Right forelimb (tissue), 1 donor: ENCODE data around the gene BDKRB2.
A peak's percentile ranks its signal among the peaks of the same experiment; 100 is the strongest.

Source experiments
- DNase-seq: peaks from one replicate; pipeline ENCODE4 v3.0.0-alpha.2; 2018

Gene BDKRB2

DNA sequence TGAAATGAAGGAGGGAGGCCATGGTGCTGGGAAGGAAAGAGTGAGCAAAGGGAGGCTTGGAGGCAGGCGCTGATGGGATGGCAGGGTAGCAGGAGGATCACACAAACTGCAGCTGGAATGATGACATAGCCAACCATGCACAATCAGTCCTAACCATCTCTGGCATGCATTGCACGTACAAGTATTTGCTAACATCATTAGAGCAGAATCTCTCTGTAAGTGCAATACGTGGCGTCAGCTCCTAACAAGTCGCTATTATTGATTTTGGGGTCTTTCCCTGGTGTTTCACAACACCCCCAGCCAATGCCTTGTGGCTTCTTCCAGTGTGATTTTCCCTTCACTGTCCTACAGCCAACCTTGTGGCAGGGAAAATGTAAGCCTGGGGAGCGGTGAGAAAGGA lies 69.9 kb downstream of the BDKRB2 start:
- DNase-seq = no peak

DNA sequence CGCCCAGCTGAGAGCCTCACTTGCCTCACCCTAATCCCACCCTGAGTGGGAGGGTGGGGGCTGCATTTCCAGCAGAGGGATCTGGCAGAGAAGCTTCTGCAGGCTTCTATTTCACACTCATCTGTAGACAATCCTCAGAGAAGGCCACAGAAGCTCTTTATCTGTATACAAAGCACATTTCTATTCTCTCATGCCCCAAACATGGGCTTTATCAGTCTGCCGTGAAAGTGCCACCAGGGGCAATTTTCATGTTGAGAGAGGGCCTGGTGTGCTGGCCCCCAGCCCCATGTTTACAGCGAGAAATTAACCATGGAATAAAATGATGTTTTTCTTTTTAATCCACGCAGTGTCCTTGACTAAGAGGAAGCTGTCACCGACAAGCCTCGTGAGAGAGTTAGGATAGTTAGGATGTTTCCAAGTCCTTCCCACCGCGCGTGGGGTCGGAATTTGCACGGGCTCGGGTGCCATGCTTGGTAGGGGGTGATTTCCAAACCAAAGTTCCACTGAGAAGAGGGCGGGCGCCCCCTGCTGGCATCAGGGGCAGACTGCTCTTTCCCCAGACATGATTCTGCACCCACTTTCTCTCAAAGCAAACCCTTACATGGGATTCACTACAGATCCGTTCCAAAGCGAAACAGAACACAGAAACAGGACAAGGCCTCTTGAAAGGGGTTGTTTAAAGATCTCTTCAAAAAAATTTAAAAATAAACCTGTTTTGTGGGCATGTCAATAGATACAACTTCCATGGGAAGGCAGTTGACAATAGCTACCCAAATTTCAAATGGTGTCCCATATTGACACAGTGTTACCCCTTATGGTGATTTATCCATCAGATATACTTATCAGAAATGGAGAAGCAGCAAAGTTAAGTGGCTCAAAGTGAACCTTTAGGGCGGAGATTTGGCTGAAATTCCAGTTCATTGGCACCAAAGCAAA lies 70.8 kb downstream of the BDKRB2 start:
- DNase-seq = peak; percentile 87

DNA sequence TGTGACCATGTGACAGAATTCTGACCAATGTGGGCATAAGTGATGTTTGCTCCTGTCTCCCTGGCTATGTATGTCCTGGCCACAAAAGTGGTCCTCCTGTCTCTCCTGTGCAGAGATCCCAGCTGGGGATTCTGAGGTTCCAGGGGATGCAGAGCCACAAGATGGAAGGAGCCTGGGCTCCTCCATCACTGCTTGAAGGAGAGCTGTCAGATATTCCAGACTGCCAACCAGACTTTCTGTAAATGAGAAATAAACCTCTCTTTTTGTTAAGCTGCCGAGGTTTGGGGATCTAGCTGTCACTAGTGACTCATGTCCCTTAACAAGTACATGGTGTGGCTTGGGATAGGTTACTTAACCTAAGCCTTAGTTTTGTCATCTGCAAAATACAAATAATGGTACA lies 73.3 kb downstream of the BDKRB2 start:
- DNase-seq = no peak

DNA sequence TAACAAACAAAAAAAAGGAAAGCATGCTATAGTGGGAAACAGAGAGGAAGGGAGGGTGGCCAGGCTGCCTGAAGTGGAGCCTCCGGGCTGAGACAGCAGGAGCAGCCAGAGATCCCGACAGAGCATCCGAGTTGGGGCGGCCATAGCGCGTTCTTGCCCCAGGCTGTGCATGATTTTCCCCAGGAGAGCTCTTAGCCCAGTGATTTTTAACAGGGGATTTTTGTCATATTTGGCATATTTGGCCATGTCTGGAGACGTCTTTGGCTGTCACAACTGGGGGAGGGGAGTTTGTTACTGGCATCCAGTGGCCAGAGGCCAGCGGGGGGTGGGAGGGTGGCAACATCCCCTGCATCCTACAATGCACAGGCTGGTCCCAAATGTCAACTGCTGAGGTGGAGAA lies 74.9 kb downstream of the BDKRB2 start:
- DNase-seq = no peak

DNA sequence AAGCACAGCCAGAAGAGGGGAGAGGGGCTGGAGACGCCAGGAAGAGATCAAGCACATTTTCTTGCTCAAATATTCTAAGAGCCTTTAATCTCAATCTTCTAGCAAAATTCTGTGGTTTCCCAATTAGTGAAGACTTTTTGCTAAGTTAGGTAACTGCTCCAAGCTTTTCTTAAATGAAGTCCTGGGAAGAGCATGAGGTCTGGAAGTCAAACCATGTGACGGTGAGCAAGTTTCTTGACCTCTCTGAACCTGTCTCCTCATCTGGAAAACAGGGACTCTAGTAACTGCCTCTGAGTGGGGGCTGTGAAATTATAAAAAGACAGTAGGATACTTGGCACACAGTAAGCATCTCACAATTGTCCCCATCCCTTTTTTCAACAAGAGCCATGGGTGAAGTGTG lies 75.5 kb downstream of the BDKRB2 start:
- no peak for DNase-seq

DNA sequence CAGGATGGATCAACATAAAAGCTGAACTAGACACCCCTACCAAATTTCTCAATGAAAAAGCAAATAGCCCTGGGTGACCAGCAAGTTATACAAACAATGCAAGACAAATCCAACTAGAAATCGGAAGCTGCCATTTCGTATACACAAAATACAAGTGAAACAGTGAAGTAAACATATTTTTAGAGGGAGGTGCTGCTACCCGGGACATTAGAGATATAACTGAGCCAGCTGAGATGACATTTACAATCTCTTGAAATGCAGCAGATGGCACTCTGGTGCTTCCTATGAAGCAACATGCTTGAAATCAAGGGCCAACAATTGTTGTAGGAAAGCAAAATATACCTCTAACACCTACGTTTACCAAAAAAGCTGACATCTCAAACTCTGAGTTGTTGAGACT lies 76.8 kb downstream of the BDKRB2 start:
- DNase-seq = no peak

DNA sequence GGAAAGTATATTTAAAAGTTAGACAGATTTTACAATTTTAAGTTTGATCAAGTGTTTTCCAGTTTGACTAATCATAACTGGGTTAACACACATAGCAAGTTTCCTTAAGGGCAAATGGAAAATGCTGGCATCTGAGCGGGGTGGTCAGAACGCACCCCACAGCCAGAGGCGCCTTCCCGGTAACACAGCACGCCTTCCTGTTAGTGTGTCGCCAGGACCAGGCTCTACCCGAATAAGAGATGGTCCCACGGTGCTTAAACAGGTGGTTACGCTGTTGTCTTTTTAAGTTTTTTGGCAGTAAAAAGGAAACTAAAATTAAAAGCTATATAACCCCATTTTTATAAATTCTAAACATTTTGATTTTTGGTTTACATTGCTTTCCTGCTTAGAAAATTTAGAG lies 79.4 kb downstream of the BDKRB2 start:
- DNase-seq = no peak

DNA sequence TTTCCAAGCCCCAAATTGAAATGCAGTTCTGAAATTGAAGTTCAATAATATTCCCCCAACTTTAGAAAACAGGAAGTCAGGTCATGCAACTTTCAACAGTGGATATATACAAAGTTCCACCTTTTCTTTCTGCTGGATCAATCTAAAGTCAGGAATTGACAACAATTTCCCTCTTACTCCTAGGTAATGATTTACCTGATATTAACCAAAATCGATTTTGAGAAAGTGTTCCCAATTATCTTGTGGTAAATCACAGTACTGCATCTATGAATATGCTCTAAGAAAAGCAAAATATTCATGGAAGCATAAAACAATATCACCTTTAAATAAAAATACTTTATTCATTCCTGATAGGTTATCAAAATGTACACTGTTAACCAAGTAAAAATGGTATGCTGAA lies 79.8 kb downstream of the BDKRB2 start:
- DNase-seq = no peak

DNA sequence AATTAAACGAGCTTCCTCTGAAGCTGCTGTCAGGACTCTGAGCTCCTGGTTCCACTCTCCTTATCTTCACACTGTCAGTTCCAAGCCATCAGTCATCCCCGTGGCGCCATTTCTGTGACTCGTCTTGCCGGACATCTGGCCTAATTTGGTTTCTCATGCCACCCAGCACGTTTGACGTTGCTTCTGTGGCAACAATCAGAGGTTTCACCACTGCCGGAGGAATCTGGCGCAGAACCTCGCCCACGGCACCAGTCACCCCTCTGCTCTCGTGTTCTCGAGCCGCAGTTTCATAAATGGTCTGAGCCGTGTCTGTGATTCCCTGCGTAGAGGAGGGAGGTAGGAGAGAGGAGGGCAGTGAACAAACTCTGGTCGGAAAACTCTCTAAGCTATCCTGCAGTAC lies 81.0 kb downstream of the BDKRB2 start:
- no peak for DNase-seq

DNA sequence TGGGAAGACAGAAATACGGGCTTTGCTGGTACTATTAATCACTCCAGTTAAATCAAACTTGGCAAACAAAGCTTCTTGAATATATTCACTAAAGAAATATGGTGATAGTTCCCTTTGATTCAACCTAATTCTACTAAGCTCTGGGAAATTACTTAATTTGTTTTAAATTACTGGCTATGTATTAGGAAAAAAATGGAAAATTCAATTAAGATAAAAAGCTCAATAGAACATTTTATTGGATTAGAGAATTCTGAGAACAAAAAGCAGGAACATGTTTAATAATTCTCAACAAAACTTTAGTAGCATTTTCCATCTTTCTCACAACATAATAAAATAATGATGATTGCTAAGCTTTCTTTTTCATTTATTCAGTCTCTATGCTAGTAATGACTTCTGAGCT lies 81.6 kb downstream of the BDKRB2 start:
- no peak for DNase-seq

DNA sequence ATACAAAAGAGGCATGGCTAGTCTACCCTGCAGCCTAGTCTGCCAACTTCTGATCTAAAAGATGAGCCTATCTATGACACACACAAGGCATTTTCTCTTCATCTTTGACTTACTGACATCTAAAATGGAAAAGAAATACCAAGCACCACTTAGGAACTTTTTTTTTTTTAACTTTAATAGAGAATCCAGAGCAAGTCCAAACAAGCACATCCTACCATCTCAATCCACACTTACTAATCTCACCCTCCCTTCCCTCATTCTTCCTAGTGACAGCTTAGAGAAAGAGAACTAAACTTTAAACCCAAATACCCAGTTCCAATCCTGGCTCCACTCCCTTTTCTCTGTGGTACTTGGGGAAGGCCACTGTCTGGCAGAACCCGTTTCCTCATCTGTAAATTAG lies 83.2 kb downstream of the BDKRB2 start:
- DNase-seq = no peak
